HG03469 (cell line): Measurements from ENCODE around the gene KRTAP10-4.
"Not testable (repeated sequence)": the region's sequence is repeated elsewhere in the genome, so short reads cannot be mapped to it uniquely, and the experiment has no call there.

Experiments used
- ATAC-seq: cut with Tn5 transposase; IDR thresholded peaks from one replicate; pipeline ENCODE4 v1.9.1; 2021; ENCODE audit warnings: mild to moderate bottlenecking, moderate library complexity, moderate number of reproducible peaks; ENCODE audit not compliant: unreplicated experiment

KRTAP10-4 gene

GRCh38 chr21:44556879-44557278, 16.6 kb upstream of the KRTAP10-4 start:
- no peak for ATAC-seq

- ATAC-seq, result no peak
Observed at GRCh38 chr21:44557491-44558328, 15.8 kb upstream of the KRTAP10-4 start.

- not testable (repeated sequence) for ATAC-seq
Observed at GRCh38 chr21:44558329-44558675, 15.2 kb upstream of the KRTAP10-4 start.

- ATAC-seq, result no peak
Observed at GRCh38 chr21:44558695-44559094, 14.8 kb upstream of the KRTAP10-4 start, which contains the start of gene KRTAP10-3. Gene KRTAP10-3, minus strand, starts transcription at chr21:44558795. Its CDS starts 80 bp downstream, at chr21:44558715.

- no peak for ATAC-seq
Observed at GRCh38 chr21:44564099-44564498, 9.4 kb upstream of the KRTAP10-4 start.

GRCh38 chr21:44564886-44565598, 8.5 kb upstream of the KRTAP10-4 start:
- ATAC-seq, result no peak

GRCh38 chr21:44566403-44566802, 7.1 kb upstream of the KRTAP10-4 start:
- ATAC-seq, result no peak

GRCh38 chr21:44567481-44568171, 5.9 kb upstream of the KRTAP10-4 start:
- no peak for ATAC-seq

GRCh38 chr21:44568261-44568660, 5.3 kb upstream of the KRTAP10-4 start:
- ATAC-seq, result no peak

GRCh38 chr21:44568667-44569556, 4.6 kb upstream of the KRTAP10-4 start:
- no peak for ATAC-seq

GRCh38 chr21:44569861-44570517, 3.5 kb upstream of the KRTAP10-4 start:
- no peak for ATAC-seq

GRCh38 chr21:44571296-44571695, 2.2 kb upstream of the KRTAP10-4 start:
- no peak for ATAC-seq

- ATAC-seq, result no peak
Observed at GRCh38 chr21:44571844-44572782, 1.4 kb upstream of the KRTAP10-4 start.

- no peak for ATAC-seq
Observed at GRCh38 chr21:44572959-44573583, 458 bp upstream of the KRTAP10-4 start.

- no peak for ATAC-seq
Observed at GRCh38 chr21:44574457-44575306, 1.2 kb downstream of the KRTAP10-4 start.

GRCh38 chr21:44575307-44576024, 1.9 kb downstream of the KRTAP10-4 start:
- no peak for ATAC-seq

- ATAC-seq, result no peak
Observed at GRCh38 chr21:44576025-44576420, 2.5 kb downstream of the KRTAP10-4 start.
